Loucy (cell line): ENCODE measurements around the gene SMOC1.

Source experiments
- EZH2phosphoT487 ChIP-seq: fragments of 200-600 bp; IDR thresholded peaks from 2 replicates; pipeline ENCODE4 v1.6.1; 2018; ENCODE audit warnings: antibody characterized with exemption, mild to moderate bottlenecking, moderate library complexity, borderline replicate concordance
- TF ChIP-seq, protein P1 (sequence below): fragments of 200-600 bp; sonication (generic); conservative IDR thresholded peaks from 2 replicates; pipeline ENCODE4 v1.5.1; 2014; ENCODE audit warnings: mild to moderate bottlenecking, antibody characterized with exemption, low read length

DNA sequence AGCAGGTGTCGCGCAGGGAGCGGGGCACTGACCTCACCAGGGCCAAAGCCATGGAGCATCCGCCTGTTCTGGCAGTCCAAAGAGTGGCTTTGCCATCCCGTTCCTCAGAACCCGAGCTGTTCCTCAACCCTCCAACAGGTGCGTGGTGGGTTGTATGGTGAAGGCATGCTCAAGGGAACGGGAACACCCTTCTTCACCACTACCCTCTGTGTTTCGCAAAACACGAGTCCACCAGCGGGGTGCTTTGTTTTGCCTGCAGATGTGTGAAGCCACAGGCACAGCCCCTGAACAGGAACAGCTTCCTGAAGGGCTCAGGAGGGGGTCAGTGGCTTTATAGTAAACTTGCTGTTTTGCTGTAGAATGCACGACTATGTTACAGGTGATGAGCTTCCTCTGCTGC, 52.7 kb downstream of the SMOC1 start:
- TF ChIP-seq, protein P1, sequence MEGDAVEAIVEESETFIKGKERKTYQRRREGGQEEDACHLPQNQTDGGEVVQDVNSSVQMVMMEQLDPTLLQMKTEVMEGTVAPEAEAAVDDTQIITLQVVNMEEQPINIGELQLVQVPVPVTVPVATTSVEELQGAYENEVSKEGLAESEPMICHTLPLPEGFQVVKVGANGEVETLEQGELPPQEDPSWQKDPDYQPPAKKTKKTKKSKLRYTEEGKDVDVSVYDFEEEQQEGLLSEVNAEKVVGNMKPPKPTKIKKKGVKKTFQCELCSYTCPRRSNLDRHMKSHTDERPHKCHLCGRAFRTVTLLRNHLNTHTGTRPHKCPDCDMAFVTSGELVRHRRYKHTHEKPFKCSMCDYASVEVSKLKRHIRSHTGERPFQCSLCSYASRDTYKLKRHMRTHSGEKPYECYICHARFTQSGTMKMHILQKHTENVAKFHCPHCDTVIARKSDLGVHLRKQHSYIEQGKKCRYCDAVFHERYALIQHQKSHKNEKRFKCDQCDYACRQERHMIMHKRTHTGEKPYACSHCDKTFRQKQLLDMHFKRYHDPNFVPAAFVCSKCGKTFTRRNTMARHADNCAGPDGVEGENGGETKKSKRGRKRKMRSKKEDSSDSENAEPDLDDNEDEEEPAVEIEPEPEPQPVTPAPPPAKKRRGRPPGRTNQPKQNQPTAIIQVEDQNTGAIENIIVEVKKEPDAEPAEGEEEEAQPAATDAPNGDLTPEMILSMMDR = no peak
- TF ChIP-seq EZH2phosphoT487 = no peak
